ENCODE data around the gene TFDP2.
"Not testable (repeated sequence)": the region's sequence is repeated elsewhere in the genome, so short reads cannot be mapped to it uniquely, and the experiment has no call there.

Gene TFDP2

DNA sequence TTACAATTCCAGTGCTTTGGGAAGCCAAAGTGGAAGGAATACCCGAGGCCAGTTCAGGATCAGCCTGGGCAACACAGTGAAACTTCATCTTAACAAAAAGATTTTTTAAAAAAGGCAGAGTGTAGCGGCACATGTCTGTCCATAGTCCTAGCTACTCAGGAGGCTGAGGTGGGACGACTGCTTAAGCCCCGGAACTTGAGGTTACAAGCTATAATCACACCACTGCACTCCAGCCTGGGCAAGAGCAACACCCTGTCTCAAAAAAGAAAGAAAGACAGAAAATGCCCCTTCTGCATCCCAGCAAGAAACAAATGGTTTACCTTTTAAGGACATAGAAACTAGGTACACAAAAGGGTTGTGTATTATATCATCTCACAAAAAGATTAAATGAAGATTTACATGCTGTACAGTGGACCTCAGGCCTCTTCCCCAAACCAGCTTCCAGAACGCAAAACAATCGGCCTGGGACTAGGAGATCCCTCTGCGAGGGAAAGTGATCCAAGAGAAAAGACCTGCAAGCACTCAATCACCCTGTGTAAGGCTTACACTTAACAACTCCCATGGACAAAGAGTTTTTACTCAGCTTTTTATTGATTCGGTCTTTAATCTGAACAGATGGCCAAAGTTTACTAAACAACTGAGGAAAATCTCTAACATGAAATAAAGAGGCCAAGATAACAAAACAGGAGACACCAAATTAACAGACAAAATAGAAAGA is 21.2 kb downstream of the TFDP2 start:
- DNase-seq (ENCODE audit: low spot score) = no peak

DNA sequence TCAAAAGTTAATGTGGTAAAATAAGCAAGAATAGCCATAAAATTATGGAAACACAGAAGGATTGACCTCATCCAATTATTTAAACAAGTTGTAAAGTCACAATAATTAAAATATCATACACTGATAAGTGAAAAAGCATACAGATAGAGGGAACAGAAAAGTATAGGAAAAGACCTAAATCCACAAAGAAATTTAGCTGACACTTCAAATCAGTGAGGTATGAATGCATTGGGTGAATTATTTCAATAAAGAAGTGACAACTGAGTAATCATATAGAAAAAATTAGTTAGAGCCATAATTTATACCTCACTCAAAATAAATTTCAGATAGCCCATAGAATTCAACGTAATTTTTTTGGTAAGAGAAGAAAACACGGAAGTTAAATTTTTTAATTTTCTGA is 25.1 kb downstream of the TFDP2 start:
- DNase-seq (ENCODE audit: low spot score) = no peak

GRCh38 chr3:142120707-142121106 is 28.6 kb downstream of the TFDP2 start:
- no peak for DNase-seq (ENCODE audit: low spot score)

GRCh38 chr3:142118911-142119310 is 30.4 kb downstream of the TFDP2 start:
- no peak for DNase-seq (ENCODE audit: low spot score)

- DNase-seq (ENCODE audit: low spot score) = no peak
Measured at GRCh38 chr3:142117056-142117851, 32.1 kb downstream of the TFDP2 start.

DNA sequence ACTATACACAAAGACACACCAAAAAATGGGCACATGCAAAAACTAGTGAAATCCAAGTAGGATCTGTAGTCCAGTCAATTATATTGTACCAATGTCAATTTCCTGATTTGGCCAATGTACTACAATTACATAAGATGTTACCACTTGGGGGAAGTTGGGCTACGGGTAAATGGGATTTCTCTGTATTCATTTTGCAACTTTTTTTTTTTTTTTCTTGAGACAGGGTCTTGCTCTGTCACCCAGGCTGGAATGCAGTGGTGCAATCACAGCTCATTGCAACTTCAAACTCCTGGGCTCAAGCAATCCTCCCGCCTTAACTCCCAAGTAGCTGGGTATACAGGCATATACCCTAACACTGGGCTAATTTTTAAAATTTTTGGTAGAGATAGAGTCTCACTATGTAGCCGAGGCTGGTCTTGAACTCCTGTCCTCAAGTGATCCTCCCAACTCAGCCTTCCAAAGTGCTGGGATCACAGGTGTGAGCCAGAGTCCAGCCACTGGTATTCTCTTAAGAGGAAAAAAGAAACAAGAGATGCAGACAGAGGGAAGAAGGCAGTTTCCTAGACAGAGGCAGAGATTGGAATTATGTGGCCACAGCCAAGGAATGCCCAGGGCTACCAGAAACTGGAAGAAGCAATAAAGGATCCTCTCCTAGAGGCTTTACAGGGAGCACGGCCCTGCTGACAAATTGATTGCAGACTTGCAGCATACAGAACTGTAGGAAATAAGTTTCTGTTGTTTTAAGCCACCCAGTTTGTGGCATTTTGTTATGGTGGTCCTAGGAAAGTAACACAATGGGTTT is 33.3 kb downstream of the TFDP2 start:
- no peak for DNase-seq (ENCODE audit: low spot score)

DNA sequence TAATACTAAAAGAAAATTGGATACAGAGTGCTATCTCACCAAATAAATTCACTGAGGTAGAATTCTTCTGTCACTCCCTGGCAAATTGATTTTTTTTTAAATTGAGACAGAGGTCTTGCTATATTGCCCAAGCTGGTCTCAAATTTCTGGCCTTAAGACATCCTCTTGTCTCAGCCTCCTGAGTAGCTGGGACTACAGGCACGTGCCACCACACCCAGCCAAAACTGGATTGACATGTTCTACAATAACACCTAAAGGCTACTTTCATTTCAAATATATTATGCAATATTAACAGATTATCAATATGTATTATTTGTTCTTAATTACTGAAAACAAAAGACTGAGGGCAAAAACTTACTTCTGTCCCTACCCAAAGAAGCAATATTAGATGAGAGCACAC is 36.7 kb downstream of the TFDP2 start:
- no peak for DNase-seq (ENCODE audit: low spot score)

DNA sequence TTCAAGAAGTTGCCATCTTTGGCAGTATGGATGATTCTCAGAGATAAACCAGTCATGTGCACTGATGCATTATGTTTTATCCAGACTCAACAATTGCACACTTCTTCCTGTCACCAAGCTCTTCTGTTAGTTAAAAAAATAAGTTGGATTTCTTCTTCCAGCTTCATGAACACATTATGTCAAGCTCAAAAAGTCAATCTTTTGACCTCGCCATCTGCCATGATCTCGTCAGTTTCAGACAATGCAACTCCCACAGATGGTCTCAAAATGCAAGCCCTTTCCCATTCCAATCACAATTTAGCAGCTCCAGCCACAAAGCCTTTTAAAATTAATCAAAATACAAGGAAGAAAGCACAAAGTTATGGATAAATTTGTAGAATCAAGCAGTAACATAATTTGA is 42.8 kb downstream of the TFDP2 start:
- DNase-seq (ENCODE audit: low spot score) = no peak

- no peak for DNase-seq (ENCODE audit: low spot score)
Measured at GRCh38 chr3:142105991-142106390, 43.4 kb downstream of the TFDP2 start.

GRCh38 chr3:142104763-142105162 is 44.6 kb downstream of the TFDP2 start:
- no peak for DNase-seq (ENCODE audit: low spot score)

GRCh38 chr3:142098964-142099363 is 50.4 kb downstream of the TFDP2 start:
- DNase-seq (ENCODE audit: low spot score) = no peak

GRCh38 chr3:142097099-142097843 is 52.1 kb downstream of the TFDP2 start:
- no peak for DNase-seq (ENCODE audit: low spot score)

DNA sequence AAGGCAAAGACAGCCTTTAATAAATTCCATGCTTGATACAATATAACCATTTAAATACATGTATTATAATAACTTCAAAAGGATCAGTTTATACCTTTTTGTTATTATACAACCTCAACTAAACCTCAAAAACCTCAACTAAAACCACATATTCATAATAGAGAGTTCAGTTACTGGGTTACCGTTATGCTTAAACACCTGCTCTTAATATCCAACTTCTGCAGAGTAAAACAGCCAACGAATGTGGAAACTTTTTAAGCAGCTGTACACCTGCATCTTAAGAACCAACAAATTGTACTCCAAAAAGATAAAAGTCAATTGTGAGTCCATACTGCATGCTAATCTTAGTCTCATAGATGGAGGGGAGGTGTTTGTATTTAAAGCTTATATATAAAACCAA is 53.5 kb downstream of the TFDP2 start:
- no peak for DNase-seq (ENCODE audit: low spot score)

DNA sequence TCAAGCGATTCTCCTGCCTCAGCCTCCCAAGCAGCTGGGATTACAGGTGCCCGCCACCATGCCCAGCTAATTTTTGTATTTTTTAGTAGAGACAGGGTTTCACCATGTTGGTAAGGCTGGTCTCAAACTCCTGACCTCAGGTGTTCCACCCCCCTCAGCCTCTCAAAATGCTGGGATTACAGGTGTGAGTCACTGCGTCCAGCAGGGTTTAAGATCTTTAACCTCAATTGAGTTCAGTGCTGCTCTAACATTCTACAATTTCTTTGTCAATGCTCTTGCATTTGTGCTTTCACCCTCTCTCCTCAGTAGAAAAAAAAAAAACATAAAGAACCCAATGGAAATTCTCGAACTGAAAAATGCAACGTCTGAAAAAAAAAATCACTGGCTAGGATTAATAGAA is 60.4 kb downstream of the TFDP2 start:
- not testable (repeated sequence) for DNase-seq (ENCODE audit: low spot score)

DNA sequence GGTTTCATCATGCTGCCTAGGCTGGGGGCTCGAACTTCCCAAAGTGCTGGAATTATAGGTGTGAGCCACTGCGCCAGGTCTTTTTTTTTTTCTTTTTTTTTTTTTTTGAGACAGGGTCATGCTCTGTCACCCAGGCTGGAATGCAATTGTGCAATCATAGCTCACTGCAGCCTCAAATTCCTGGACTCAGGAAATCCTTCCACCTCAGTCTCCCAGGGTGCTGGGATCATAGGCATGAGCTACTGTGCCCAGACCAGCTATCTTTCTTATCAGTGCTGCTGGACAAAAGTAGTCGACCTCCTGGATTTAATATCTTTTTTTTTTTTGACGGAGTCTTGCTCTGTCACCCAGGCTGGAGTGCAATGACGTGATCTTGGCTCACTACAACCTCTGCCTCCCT is 60.8 kb downstream of the TFDP2 start:
- DNase-seq (ENCODE audit: low spot score) = no peak

DNA sequence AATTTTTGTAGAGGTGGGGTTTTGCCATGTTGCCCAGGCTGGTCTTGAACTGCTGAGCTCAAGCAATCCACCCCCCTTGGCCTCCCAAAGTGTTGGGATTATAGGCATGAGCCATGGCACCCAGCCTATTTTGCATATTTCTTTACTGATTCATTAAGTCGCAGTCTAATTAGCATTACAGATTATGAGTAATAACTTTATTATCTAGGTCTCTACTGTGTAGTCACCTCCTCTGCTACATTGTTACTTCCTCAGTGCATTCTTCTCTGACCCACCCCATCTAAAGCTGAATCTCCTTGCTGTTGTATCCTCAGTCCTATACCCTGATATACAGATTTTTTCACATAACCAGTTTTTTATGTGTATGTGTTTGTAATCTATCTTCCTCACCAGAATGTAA is 61.7 kb downstream of the TFDP2 start:
- no peak for DNase-seq (ENCODE audit: low spot score)

GRCh38 chr3:142086581-142087090 is 62.7 kb downstream of the TFDP2 start:
- no peak for DNase-seq (ENCODE audit: low spot score)

GRCh38 chr3:142081178-142081577 is 68.2 kb downstream of the TFDP2 start:
- no peak for DNase-seq (ENCODE audit: low spot score)

GRCh38 chr3:142077859-142078500 is 71.4 kb downstream of the TFDP2 start:
- no peak for DNase-seq (ENCODE audit: low spot score)

DNA sequence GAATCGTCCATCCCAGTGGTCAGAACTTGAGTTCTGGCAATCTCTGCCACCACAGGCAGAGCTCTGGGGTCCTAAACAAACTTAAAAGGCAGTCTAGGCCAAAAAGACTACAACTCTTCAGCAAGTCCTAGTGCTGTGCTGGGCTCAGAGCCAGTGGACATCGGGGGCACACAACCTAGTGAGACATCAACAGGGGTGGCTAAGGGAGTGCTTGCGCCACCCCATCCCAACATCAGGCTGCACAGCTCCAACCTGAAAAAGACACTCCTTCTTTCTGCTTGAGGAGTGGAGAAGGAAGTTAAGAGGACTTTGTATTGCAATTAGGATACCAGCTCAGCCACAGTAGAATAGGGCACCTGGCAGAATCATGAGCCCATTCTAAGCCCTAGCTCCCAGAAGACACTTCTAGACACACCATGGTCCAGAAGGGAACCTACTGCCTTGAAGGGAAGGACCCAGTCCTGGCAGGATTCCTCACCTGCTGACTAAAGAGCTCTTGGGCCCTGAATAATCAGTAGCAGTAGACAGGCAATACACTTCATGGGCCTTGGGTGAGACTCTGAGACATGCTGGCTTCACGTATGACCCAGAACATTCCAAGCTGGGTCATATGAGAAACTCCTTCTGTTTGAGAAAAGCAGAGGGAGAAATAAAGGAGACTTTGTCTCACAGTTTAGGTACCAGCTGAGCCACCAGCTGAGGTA is 72.0 kb downstream of the TFDP2 start:
- DNase-seq (ENCODE audit: low spot score) = no peak

- not testable (repeated sequence) for DNase-seq (ENCODE audit: low spot score)
Measured at GRCh38 chr3:142075656-142076055, 73.7 kb downstream of the TFDP2 start.

Data from CD4-positive, alpha-beta T cell treated with Interleukin-6 at 100 ng/mL for 8 hours (primary cell).